ENCODE measurements around the gene PIK3R3. TPM values are rescaled to one million over a fixed set of nuclear protein-coding genes. Genes with fewer than 3 reads are reported as not detected.
A peak's percentile ranks its signal among the peaks of the same experiment; 100 is the strongest.

The PIK3R3 gene
- total and polyA plus RNA-seq, 9 of the 15 experiments (the other 6 are each of a cell fraction or from before 2014, with no cell fraction given), result 1.4 to 7.7 (median 4.6) TPM

DNA sequence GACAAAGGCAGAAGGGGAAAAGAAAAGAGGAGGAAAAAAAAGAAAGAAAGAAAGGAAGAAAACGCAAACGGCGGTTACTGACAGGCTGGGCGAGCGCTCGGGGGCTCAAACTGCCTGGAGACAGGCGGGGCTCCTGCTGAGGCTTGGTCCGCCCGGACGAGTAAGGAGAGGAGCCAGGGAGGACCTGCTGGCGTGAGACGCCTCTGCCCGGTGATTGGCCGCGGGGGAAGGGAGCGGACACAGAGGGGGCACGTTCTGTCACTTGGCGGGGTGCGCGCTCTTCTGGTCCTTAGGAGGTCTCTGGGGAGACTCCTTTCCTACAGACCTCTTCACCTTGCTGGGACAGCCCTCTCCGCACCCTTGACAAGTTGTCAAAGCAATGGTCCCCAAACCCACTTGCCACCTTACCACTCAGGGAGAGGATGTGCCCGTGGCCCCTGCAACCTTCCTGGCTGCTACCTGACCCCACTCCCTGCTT is 791 bp upstream of the PIK3R3 start (continued):
- TF ChIP-seq, protein P1, sequence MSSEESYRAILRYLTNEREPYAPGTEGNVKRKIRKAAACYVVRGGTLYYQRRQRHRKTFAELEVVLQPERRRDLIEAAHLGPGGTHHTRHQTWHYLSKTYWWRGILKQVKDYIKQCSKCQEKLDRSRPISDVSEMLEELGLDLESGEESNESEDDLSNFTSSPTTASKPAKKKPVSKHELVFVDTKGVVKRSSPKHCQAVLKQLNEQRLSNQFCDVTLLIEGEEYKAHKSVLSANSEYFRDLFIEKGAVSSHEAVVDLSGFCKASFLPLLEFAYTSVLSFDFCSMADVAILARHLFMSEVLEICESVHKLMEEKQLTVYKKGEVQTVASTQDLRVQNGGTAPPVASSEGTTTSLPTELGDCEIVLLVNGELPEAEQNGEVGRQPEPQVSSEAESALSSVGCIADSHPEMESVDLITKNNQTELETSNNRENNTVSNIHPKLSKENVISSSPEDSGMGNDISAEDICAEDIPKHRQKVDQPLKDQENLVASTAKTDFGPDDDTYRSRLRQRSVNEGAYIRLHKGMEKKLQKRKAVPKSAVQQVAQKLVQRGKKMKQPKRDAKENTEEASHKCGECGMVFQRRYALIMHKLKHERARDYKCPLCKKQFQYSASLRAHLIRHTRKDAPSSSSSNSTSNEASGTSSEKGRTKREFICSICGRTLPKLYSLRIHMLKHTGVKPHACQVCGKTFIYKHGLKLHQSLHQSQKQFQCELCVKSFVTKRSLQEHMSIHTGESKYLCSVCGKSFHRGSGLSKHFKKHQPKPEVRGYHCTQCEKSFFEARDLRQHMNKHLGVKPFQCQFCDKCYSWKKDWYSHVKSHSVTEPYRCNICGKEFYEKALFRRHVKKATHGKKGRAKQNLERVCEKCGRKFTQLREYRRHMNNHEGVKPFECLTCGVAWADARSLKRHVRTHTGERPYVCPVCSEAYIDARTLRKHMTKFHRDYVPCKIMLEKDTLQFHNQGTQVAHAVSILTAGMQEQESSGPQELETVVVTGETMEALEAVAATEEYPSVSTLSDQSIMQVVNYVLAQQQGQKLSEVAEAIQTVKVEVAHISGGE (CRISPR knock-in tag; IDR thresholded peaks at IDR 0.05), result peak in 2 of 3 experiments; percentile 75 to 91; a peak in 4 of 6 replicates
- TF ChIP-seq BRCA1 (IDR thresholded peaks at IDR 0.05) (no peak), BRCA1 (CRISPR knock-in tag; IDR thresholded peaks at IDR 0.05) (no peak), ZC3H11A (IDR thresholded peaks at IDR 0.05; ENCODE audit: low read depth, low read length) (0 out of 2 replicates have a peak, but pooled peaks have one; percentile 41), OTX1 (CRISPR knock-in tag; IDR thresholded peaks at IDR 0.05) (peak; percentile 93), KDM4B (IDR thresholded peaks at IDR 0.05; ENCODE audit: borderline replicate concordance in 2 of 2, low read depth in 1 of 2) (no peak), HNRNPLL (IDR thresholded peaks at IDR 0.05; ENCODE audit: low read depth, low read length, poor library complexity, severe bottlenecking) (peak; percentile 31), POLR2B (IDR thresholded peaks at IDR 0.05; ENCODE audit: low read depth, partially characterized antibody) (peak; percentile 33), ZNF764 (CRISPR knock-in tag; IDR thresholded peaks at IDR 0.05; ENCODE audit: low read depth) (0 out of 2 replicates have a peak, but pooled peaks have one; percentile 42), CREB1 (IDR thresholded peaks at IDR 0.05) (peak; percentile 6; the same call in 1 of the 2 replicates), CREB1 (CRISPR knock-in tag; IDR thresholded peaks at IDR 0.05) (no peak)
- TF ChIP-seq, protein P2, sequence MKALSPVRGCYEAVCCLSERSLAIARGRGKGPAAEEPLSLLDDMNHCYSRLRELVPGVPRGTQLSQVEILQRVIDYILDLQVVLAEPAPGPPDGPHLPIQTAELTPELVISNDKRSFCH (CRISPR knock-in tag; IDR thresholded peaks at IDR 0.05), result no peak
- TF ChIP-seq, protein P2 (tag; IDR thresholded peaks at IDR 0.05), result peak; percentile 31; the same call in 1 of the 2 replicates
- TF ChIP-seq, protein P3, sequence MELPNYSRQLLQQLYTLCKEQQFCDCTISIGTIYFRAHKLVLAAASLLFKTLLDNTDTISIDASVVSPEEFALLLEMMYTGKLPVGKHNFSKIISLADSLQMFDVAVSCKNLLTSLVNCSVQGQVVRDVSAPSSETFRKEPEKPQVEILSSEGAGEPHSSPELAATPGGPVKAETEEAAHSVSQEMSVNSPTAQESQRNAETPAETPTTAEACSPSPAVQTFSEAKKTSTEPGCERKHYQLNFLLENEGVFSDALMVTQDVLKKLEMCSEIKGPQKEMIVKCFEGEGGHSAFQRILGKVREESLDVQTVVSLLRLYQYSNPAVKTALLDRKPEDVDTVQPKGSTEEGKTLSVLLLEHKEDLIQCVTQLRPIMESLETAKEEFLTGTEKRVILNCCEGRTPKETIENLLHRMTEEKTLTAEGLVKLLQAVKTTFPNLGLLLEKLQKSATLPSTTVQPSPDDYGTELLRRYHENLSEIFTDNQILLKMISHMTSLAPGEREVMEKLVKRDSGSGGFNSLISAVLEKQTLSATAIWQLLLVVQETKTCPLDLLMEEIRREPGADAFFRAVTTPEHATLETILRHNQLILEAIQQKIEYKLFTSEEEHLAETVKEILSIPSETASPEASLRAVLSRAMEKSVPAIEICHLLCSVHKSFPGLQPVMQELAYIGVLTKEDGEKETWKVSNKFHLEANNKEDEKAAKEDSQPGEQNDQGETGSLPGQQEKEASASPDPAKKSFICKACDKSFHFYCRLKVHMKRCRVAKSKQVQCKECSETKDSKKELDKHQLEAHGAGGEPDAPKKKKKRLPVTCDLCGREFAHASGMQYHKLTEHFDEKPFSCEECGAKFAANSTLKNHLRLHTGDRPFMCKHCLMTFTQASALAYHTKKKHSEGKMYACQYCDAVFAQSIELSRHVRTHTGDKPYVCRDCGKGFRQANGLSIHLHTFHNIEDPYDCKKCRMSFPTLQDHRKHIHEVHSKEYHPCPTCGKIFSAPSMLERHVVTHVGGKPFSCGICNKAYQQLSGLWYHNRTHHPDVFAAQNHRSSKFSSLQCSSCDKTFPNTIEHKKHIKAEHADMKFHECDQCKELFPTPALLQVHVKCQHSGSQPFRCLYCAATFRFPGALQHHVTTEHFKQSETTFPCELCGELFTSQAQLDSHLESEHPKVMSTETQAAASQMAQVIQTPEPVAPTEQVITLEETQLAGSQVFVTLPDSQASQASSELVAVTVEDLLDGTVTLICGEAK (IDR thresholded peaks at IDR 0.05), result 0 out of 2 replicates have a peak, but pooled peaks have one; percentile 28
- TF ChIP-seq, protein P3 (CRISPR knock-in tag; IDR thresholded peaks at IDR 0.05), result no peak

Measured in K562 (cell line).